WTC11 (cell line): Measurements from ENCODE around the gene HBEGF. TPM values are rescaled to one million over a fixed set of nuclear protein-coding genes. Genes with fewer than 3 reads are reported as not detected.

ENCODE experiments used
- ATAC-seq: fragments of 200-7000 bp; cut with Tn5 transposase; 2 replicates; pipeline ENCODE4 v1.10.0; 2021; ENCODE audit warnings: mild to moderate bottlenecking, moderate library complexity
- CTCF ChIA-PET: fragments of 300-600 bp; sonication (Branson Sonifier 250); formaldehyde crosslinking; loops from one replicate; lab custom pipeline; 2021; ENCODE audit warnings: antibody characterized with exemption; lab: Charles Lee
- POLR2A ChIA-PET: fragments of 350-600 bp; sonication (Branson Sonifier 250); formaldehyde crosslinking; loops from one replicate; lab custom pipeline; 2021; ENCODE audit warnings: antibody characterized with exemption; lab: Charles Lee
- DNase-seq: peaks from one replicate; pipeline ENCODE4 v3.0.0; 2021; ENCODE audit warnings: low spot score
- H3K27ac Mint-ChIP-seq: 2 replicates; pipeline ENCODE4 v1.8.0; 2021; ENCODE audit warnings: mixed read lengths
- H3K27me3 Mint-ChIP-seq: 2 replicates; pipeline ENCODE4 v1.8.0; 2021; ENCODE audit warnings: low read depth, mild to moderate bottlenecking, moderate library complexity, mixed read lengths
- H3K36me3 Mint-ChIP-seq: 2 replicates; pipeline ENCODE4 v1.8.0; 2021; ENCODE audit warnings: mixed read lengths
- H3K4me1 Mint-ChIP-seq: 2 replicates; pipeline ENCODE4 v1.8.0; 2022; ENCODE audit warnings: mixed read lengths
- H3K4me3 Mint-ChIP-seq: 2 replicates; pipeline ENCODE4 v1.8.0; 2021; ENCODE audit warnings: mild to moderate bottlenecking, moderate library complexity, mixed read lengths
- H3K9me3 Mint-ChIP-seq: 2 replicates; pipeline ENCODE4 v1.8.0; 2021; ENCODE audit warnings: mixed read lengths
- AR ChIP-seq: fragments of 250-450 bp; sonication (Bioruptor Pico); IDR thresholded peaks from 2 replicates; pipeline ENCODE4 v1.9.0; 2021; ENCODE audit warnings: mild to moderate bottlenecking
- ARID4B ChIP-seq: sonication (generic); formaldehyde crosslinking; IDR thresholded peaks from 2 replicates; pipeline ENCODE4 v1.8.0; 2023; ENCODE audit warnings: missing genetic modification reagents, mild to moderate bottlenecking, borderline replicate concordance
- ATF1 ChIP-seq: sonication (generic); formaldehyde crosslinking; IDR thresholded peaks from 2 replicates; pipeline ENCODE4 v1.8.1; 2023; ENCODE audit warnings: mild to moderate bottlenecking, moderate library complexity, missing genetic modification reagents
- ATF6 ChIP-seq: sonication (generic); formaldehyde crosslinking; IDR thresholded peaks from 2 replicates; pipeline ENCODE4 v1.8.1; 2023; ENCODE audit warnings: mild to moderate bottlenecking, missing genetic modification reagents
- CTCF ChIP-seq: fragments of 200-600 bp; IDR thresholded peaks from 2 replicates; pipeline ENCODE4 v1.8.0; 2022; ENCODE audit warnings: antibody characterized with exemption
- EMX1 ChIP-seq: fragments of 250-450 bp; sonication (Bioruptor Pico); IDR thresholded peaks from 2 replicates; pipeline ENCODE4 v1.8.0; 2021; ENCODE audit warnings: mild to moderate bottlenecking
- GABPB1 ChIP-seq: sonication (generic); formaldehyde crosslinking; IDR thresholded peaks from 2 replicates; pipeline ENCODE4 v1.8.1; 2023; ENCODE audit warnings: mild to moderate bottlenecking, missing genetic modification reagents
- JAZF1 ChIP-seq: fragments of 250-450 bp; sonication (Bioruptor Pico); IDR thresholded peaks from 2 replicates; pipeline ENCODE4 v1.9.0; 2021; ENCODE audit warnings: moderate library complexity, mild to moderate bottlenecking, inconsistent platforms
- NFE2L1 ChIP-seq: sonication (generic); formaldehyde crosslinking; IDR thresholded peaks from 2 replicates; pipeline ENCODE4 v1.8.1; 2023; ENCODE audit warnings: missing genetic modification reagents
- NR3C1 ChIP-seq: sonication (generic); formaldehyde crosslinking; conservative IDR thresholded peaks from 2 replicates; pipeline ENCODE4 v1.8.1; 2023; ENCODE audit warnings: low read depth, mild to moderate bottlenecking, missing genetic modification reagents
- OVOL2 ChIP-seq: fragments of 250-450 bp; sonication (Bioruptor Pico); IDR thresholded peaks from 2 replicates; pipeline ENCODE4 v1.9.0; 2021; ENCODE audit warnings: mild to moderate bottlenecking, borderline replicate concordance
- RORB ChIP-seq: fragments of 250-450 bp; sonication (Bioruptor Pico); IDR thresholded peaks from 2 replicates; pipeline ENCODE4 v1.9.0; 2021; ENCODE audit warnings: mild to moderate bottlenecking
- ZBTB21 ChIP-seq: sonication (generic); formaldehyde crosslinking; IDR thresholded peaks from 2 replicates; pipeline ENCODE4 v1.8.1; 2023; ENCODE audit warnings: mild to moderate bottlenecking, missing genetic modification reagents, borderline replicate concordance
- ZNF232 ChIP-seq: sonication (generic); formaldehyde crosslinking; IDR thresholded peaks from 2 replicates; pipeline ENCODE4 v1.8.0; 2022; ENCODE audit warnings: mild to moderate bottlenecking, missing genetic modification reagents
- ZNF317 ChIP-seq: sonication (generic); formaldehyde crosslinking; IDR thresholded peaks from 2 replicates; pipeline ENCODE4 v1.8.1; 2023; ENCODE audit warnings: low read depth, mild to moderate bottlenecking, moderate library complexity, missing genetic modification reagents, borderline replicate concordance
- ZNF416 ChIP-seq: fragments of 250-450 bp; sonication (Bioruptor Pico); IDR thresholded peaks from 2 replicates; pipeline ENCODE4 v1.9.0; 2021; ENCODE audit warnings: mild to moderate bottlenecking, inconsistent platforms
- total RNA-seq: library from RNA; stranded (reverse); gene quantifications from 3 replicates; pipeline ENCODE4 v1.2.3, GENCODE V29; 2021
- TF ChIP-seq, protein P1 (sequence below): sonication (generic); formaldehyde crosslinking; IDR thresholded peaks from 2 replicates; pipeline ENCODE4 v1.8.1; 2023; ENCODE audit warnings: mild to moderate bottlenecking, missing genetic modification reagents, borderline replicate concordance
- TF ChIP-seq, protein P2 (sequence below): sonication (generic); formaldehyde crosslinking; IDR thresholded peaks from 2 replicates; pipeline ENCODE4 v1.8.0; 2023; ENCODE audit warnings: missing genetic modification reagents
- TF ChIP-seq, protein P3 (sequence below): fragments of 250-450 bp; sonication (Bioruptor Pico); IDR thresholded peaks from 2 replicates; pipeline ENCODE4 v1.9.0; 2021; ENCODE audit warnings: mild to moderate bottlenecking

HBEGF gene
- total RNA-seq, 1 experiment from 2014 or later: 4.0 TPM

- TF ChIP-seq AR (CRISPR knock-in tag) (no peak), ARID4B (CRISPR knock-in tag) (no peak), EMX1 (CRISPR knock-in tag) (no peak), OVOL2 (CRISPR knock-in tag) (no peak), ZNF416 (CRISPR knock-in tag) (no peak), ZNF317 (no peak), ZNF232 (CRISPR knock-in tag) (no peak), ATF6 (CRISPR knock-in tag) (no peak), GABPB1 (no peak)
- TF ChIP-seq, protein P1, sequence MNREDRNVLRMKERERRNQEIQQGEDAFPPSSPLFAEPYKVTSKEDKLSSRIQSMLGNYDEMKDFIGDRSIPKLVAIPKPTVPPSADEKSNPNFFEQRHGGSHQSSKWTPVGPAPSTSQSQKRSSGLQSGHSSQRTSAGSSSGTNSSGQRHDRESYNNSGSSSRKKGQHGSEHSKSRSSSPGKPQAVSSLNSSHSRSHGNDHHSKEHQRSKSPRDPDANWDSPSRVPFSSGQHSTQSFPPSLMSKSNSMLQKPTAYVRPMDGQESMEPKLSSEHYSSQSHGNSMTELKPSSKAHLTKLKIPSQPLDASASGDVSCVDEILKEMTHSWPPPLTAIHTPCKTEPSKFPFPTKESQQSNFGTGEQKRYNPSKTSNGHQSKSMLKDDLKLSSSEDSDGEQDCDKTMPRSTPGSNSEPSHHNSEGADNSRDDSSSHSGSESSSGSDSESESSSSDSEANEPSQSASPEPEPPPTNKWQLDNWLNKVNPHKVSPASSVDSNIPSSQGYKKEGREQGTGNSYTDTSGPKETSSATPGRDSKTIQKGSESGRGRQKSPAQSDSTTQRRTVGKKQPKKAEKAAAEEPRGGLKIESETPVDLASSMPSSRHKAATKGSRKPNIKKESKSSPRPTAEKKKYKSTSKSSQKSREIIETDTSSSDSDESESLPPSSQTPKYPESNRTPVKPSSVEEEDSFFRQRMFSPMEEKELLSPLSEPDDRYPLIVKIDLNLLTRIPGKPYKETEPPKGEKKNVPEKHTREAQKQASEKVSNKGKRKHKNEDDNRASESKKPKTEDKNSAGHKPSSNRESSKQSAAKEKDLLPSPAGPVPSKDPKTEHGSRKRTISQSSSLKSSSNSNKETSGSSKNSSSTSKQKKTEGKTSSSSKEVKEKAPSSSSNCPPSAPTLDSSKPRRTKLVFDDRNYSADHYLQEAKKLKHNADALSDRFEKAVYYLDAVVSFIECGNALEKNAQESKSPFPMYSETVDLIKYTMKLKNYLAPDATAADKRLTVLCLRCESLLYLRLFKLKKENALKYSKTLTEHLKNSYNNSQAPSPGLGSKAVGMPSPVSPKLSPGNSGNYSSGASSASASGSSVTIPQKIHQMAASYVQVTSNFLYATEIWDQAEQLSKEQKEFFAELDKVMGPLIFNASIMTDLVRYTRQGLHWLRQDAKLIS: no peak
Measured at GRCh38 chr5:140293091-140293848, 53.1 kb downstream of the HBEGF start (continued).

GRCh38 chr5:140292212-140293036 lies 54.0 kb downstream of the HBEGF start:
- CTCF ChIA-PET: interaction anchor here (1.2 to 1.3 kb wide), 2 partner anchors 53 to 54 kb away, joined by 3 read pairs; partner anchors contain the start of gene HBEGF
- no peak overlapping the region for H3K27ac Mint-ChIP-seq
- no peaks in the 10 kb centered on the region for H3K27me3 Mint-ChIP-seq
- no peaks in the 10 kb centered on the region for H3K9me3 Mint-ChIP-seq
- H3K4me3 Mint-ChIP-seq: no peak overlapping the region
- no peak for ATAC-seq
- DNase-seq: no peak
- H3K4me1 Mint-ChIP-seq: peaks cover 14% of the 10 kb centered on the region
- POLR2A ChIA-PET: no interaction called here
- no peaks in the 10 kb centered on the region for H3K36me3 Mint-ChIP-seq
- TF ChIP-seq ATF1 (CRISPR knock-in tag): no peak
- no peak for TF ChIP-seq NR3C1 (CRISPR knock-in tag)
- TF ChIP-seq JAZF1 (CRISPR knock-in tag): no peak
- TF ChIP-seq, protein P2, sequence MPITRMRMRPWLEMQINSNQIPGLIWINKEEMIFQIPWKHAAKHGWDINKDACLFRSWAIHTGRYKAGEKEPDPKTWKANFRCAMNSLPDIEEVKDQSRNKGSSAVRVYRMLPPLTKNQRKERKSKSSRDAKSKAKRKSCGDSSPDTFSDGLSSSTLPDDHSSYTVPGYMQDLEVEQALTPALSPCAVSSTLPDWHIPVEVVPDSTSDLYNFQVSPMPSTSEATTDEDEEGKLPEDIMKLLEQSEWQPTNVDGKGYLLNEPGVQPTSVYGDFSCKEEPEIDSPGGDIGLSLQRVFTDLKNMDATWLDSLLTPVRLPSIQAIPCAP (CRISPR knock-in tag): no peak
- no peak for TF ChIP-seq ZBTB21
- TF ChIP-seq, protein P3, sequence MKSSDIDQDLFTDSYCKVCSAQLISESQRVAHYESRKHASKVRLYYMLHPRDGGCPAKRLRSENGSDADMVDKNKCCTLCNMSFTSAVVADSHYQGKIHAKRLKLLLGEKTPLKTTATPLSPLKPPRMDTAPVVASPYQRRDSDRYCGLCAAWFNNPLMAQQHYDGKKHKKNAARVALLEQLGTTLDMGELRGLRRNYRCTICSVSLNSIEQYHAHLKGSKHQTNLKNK (CRISPR knock-in tag): no peak
- TF ChIP-seq RORB (CRISPR knock-in tag): no peak
- no peak for TF ChIP-seq CTCF
- TF ChIP-seq NFE2L1: no peak
